ENCODE data around the gene MZT2A.
"Not testable (repeated sequence)": the region's sequence is repeated elsewhere in the genome, so short reads cannot be mapped to it uniquely, and the experiment has no call there.

Gene MZT2A

GRCh38 chr2:131445896-131446295, 46.3 kb downstream of the MZT2A start:
- DNase-seq, result no peak

- not testable (repeated sequence) for DNase-seq
Observed at GRCh38 chr2:131445515-131445797, 46.7 kb downstream of the MZT2A start.

- not testable (repeated sequence) for DNase-seq
Observed at GRCh38 chr2:131444736-131445514, 47.3 kb downstream of the MZT2A start.

GRCh38 chr2:131440742-131441468, 51.3 kb downstream of the MZT2A start:
- DNase-seq, result not testable (repeated sequence)
